Activated naive CD8-positive, alpha-beta T cell treated with anti-CD3 and anti-CD28 coated beads, Interleukin-2, amount 50 U/mL, for 24 hours (primary cell): ENCODE data around the gene CREG2.

Experiments used
- ATAC-seq: fragments of 150-1000 bp; cut with Tn5 transposase; one replicate; pipeline ENCODE4 v1.10.0; 2021
- DNase-seq: peaks from one replicate; pipeline ENCODE4 v3.0.0; 2021
- H3K27ac Mint-ChIP-seq: one replicate; pipeline ENCODE4 v1.8.0; 2021; ENCODE audit warnings: mild to moderate bottlenecking, mixed read lengths
- H3K27me3 Mint-ChIP-seq: one replicate; pipeline ENCODE4 v1.8.0; 2021; ENCODE audit warnings: mixed read lengths
- H3K36me3 Mint-ChIP-seq: one replicate; pipeline ENCODE4 v1.8.0; 2021; ENCODE audit warnings: low read depth, mixed read lengths
- H3K4me1 Mint-ChIP-seq: one replicate; pipeline ENCODE4 v1.8.0; 2021; ENCODE audit warnings: mixed read lengths
- H3K4me3 Mint-ChIP-seq: one replicate; pipeline ENCODE4 v1.8.0; 2021; ENCODE audit warnings: mild to moderate bottlenecking, moderate library complexity, mixed read lengths
- H3K9me3 Mint-ChIP-seq: one replicate; pipeline ENCODE4 v1.8.0; 2021; ENCODE audit warnings: mixed read lengths

Gene CREG2

DNA sequence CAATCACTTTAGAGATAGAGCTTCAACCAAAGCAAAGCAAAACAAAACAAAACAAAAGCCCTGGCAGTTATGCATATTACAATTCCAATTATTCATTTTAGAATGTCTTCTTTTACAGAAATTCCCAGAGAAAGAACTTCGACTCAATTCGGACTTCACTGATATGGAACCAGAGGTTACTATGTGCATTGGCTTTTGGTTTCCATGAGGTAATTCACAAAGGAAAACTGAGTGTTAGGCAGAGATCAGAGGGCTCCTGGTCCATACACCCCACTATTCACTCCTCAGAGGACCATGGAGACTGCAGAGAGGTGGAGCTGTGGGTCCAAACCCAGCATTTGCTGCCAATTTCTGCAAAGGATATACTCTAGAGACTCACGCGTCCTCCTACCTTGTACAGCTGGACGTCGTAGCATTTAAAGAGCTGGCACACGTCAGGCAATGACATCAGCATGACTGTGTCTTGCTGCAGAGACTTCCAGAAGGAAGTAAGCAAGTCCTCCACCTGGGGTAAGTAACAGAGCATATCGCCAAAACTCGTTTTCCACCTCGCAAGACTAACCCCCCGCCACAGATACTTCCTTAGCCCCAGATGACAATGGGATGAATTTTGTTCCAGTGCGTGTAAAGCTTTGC lies 31.3 kb upstream of the CREG2 start:
- H3K27me3 Mint-ChIP-seq = no peaks in the 10 kb centered on the region
- H3K9me3 Mint-ChIP-seq = no peaks in the 10 kb centered on the region
- H3K27ac Mint-ChIP-seq = no peak overlapping the region
- ATAC-seq (no peak), DNase-seq (no peak)
- H3K36me3 Mint-ChIP-seq = no peaks in the 10 kb centered on the region
- H3K4me1 Mint-ChIP-seq = no peaks in the 10 kb centered on the region
- H3K4me3 Mint-ChIP-seq = no peak overlapping the region

DNA sequence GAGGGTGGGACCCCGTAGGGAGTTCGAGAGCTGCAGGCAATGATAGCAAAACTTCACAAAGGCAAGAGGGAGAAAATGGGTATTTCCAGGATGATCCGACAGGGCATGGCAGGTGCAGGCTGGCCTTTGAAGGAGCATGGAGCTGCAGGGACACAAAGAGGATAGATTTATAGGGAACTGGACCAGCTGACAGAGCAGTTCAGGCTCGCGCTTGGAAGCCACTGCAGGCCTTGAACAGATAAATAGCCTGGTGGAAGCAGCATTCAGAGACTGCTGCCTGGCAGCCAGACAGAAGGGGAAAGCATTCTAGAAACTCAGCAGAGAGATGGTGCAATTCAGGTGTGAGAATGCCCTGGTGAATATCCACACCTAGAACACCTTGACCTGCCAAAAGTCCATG lies 29.3 kb upstream of the CREG2 start:
- ATAC-seq = no peak
- H3K27ac Mint-ChIP-seq = no peak overlapping the region

DNA sequence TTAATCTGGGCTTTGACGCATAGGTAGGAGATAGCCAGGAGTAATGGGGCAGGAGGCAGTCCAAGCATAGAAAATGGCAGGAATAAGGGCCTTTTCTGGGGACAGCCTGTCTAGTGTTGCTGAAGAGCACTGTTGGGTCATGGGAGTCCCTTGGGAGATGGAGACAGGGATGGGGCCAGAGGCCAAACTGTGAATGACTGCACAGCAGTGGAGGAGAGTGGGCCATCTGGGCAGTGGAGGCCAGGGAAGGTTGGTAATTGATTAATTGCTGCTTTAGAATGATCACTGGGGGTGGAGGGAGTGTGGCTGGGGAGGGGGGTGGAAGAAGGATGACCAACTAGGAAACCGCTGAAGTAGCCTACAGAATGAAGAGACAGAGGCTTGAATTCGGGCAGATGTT lies 28.6 kb upstream of the CREG2 start:
- no peak for ATAC-seq
- no peak for DNase-seq
- Mint-ChIP-seq H3K9me3 (no peaks in the 10 kb centered on the region), H3K27ac (no peak overlapping the region), H3K4me3 (no peak overlapping the region), H3K4me1 (no peaks in the 10 kb centered on the region), H3K36me3 (no peaks in the 10 kb centered on the region), H3K27me3 (no peaks in the 10 kb centered on the region)

More for the DNA sequence above, 29.3 kb upstream of the CREG2 start:
- no peaks in the 10 kb centered on the region for H3K4me1 Mint-ChIP-seq
- no peak overlapping the region for H3K4me3 Mint-ChIP-seq
- no peaks in the 10 kb centered on the region for H3K9me3 Mint-ChIP-seq
- H3K27me3 Mint-ChIP-seq = no peaks in the 10 kb centered on the region
- DNase-seq = no peak
- H3K36me3 Mint-ChIP-seq = no peaks in the 10 kb centered on the region

DNA sequence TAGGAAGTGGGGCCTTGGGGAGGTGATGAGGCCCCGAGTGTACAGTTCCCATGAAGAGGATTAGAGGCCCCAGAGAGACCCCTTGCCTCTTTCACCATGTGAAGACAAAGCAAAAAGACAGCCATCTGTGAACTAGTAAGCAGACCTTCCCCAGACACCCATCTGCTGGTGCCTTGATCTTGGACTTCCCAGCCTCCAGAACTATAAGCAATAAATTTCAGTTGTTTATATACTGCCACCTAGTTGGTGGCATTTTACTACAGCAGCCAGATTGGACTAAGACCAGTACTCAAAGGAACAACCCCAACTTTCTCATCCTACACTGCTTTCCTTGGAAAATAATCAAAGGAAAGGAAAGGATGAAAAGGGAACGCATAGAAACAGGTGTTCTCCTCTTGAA lies 27.9 kb upstream of the CREG2 start:
- Mint-ChIP-seq H3K27me3 (no peaks in the 10 kb centered on the region), H3K4me3 (no peak overlapping the region), H3K36me3 (no peaks in the 10 kb centered on the region), H3K27ac (no peak overlapping the region), H3K9me3 (no peaks in the 10 kb centered on the region), H3K4me1 (no peaks in the 10 kb centered on the region)
- ATAC-seq = no peak
- no peak for DNase-seq

DNA sequence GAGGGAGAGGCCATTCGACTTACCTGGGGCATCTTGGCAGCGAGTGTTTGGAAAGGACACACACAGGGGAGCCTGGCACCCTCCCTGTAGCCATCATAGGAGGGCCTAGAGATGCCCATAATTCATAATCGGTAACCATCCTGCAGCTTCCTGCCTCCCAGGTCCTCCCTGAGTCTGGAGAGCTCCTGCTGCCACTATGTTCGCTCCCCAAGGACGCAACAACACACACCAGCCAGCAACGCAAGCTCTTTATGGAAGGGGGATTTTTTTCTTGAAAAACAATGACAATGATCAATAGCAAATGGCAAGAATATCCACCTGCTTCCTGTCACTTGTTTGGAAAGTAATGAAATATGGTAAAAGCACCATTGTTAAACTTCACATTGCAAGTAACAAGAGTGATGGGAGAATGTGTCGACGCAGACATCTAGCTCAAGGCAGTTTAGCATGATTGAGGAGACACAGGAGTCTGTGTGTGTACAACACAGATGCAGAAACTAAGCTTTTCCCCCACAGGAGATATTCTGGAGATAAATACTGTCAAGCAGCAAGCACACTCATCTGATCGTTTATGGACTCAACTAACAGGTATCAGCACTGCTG lies 24.9 kb upstream of the CREG2 start:
- no peak for ATAC-seq

DNA sequence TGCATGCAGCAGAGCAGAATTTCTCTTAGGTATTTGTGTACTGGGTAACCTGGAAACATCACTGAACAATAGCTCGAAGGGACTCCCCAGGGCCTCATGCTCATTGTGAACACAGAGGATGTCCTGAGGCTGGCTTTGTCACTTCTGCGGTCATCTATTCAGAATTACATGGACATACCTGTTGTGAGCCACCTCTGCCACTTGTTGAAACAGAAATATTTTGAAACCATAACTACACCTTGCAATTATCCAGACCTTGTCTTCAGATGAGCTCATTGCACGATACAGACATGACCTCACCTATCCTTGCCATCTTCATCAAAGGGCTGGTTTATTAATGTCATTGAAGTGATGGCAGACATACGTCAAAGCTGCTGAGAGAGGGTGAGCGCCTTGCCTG lies 23.4 kb upstream of the CREG2 start:
- ATAC-seq (no peak), DNase-seq (no peak)
- no peak overlapping the region for H3K27ac Mint-ChIP-seq
- H3K9me3 Mint-ChIP-seq = no peaks in the 10 kb centered on the region
- H3K4me3 Mint-ChIP-seq = no peak overlapping the region
- H3K36me3 Mint-ChIP-seq = no peaks in the 10 kb centered on the region
- H3K27me3 Mint-ChIP-seq = no peaks in the 10 kb centered on the region
- no peaks in the 10 kb centered on the region for H3K4me1 Mint-ChIP-seq

More for the DNA sequence above, 24.9 kb upstream of the CREG2 start:
- DNase-seq = no peak
- Mint-ChIP-seq H3K4me3 (no peak overlapping the region), H3K27me3 (no peaks in the 10 kb centered on the region), H3K4me1 (no peaks in the 10 kb centered on the region), H3K27ac (no peak overlapping the region), H3K36me3 (no peaks in the 10 kb centered on the region), H3K9me3 (no peaks in the 10 kb centered on the region)

DNA sequence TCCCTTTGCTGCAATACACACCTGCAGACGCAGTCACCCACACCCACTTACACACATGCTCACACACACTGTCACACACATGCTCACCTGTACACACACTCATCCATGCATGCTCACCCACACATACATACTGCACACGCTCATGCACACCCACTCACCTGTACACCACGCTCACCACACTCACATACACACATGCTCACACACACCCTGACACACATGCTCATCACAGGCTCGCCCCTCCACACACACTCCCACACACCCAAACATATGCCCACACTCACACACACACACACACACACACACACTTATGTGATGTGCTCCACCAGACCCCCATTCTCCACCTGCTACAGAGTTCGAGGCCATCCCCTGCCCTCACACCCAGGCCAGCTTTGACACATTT lies 22.8 kb upstream of the CREG2 start:
- ATAC-seq (no peak), DNase-seq (no peak)
- Mint-ChIP-seq H3K36me3 (no peaks in the 10 kb centered on the region), H3K9me3 (no peaks in the 10 kb centered on the region), H3K27me3 (no peaks in the 10 kb centered on the region), H3K27ac (no peak overlapping the region), H3K4me1 (peaks cover 4% of the 10 kb centered on the region), H3K4me3 (no peak overlapping the region)

DNA sequence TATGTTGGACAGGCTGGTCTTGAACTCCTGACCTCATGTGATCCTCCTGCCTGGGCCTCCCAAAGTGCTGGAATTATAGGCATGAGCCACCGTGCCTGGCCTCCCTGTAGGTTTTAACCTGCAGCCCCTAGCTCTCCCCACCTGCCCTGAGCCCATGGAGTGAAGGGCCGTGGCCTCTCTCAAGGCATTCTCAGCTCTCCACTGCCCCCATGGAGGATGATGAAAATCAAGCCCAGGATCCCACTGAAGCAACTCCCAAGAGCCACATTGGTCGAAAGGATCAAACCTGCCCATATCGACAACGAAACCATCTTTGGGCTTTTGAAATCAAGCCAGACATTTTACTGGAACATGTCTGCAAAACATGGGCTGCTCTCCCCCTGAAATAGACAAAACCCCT lies 22.4 kb upstream of the CREG2 start:
- DNase-seq (no peak), ATAC-seq (no peak)
- Mint-ChIP-seq H3K36me3 (no peaks in the 10 kb centered on the region), H3K9me3 (no peaks in the 10 kb centered on the region), H3K4me1 (peaks cover 4% of the 10 kb centered on the region), H3K27me3 (no peaks in the 10 kb centered on the region), H3K27ac (no peak overlapping the region), H3K4me3 (no peak overlapping the region)

DNA sequence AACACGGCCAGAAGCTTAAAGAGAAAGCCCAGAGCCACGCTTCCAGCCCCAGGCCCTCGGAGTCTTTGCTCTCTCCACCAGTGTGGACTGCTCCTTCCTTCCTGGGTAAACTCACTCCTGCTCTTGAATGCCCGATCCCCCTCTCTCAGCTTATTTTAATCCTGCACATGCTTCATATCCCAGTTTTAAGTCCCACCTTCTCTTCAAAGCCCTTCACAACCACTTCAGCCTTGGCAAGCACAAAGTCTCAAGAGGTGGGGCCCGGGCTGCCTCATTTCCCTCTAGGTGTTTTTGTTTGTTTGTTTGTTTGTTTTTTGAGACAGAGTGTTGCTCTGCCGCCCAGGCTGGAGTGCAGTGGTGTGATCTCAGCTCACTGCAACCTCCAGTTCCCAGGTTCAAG lies 21.6 kb upstream of the CREG2 start:
- H3K9me3 Mint-ChIP-seq = no peaks in the 10 kb centered on the region
- H3K27me3 Mint-ChIP-seq = no peaks in the 10 kb centered on the region
- no peak overlapping the region for H3K4me3 Mint-ChIP-seq
- DNase-seq (no peak), ATAC-seq (no peak)
- no peak overlapping the region for H3K27ac Mint-ChIP-seq
- no peaks in the 10 kb centered on the region for H3K36me3 Mint-ChIP-seq
- peaks cover 4% of the 10 kb centered on the region for H3K4me1 Mint-ChIP-seq

DNA sequence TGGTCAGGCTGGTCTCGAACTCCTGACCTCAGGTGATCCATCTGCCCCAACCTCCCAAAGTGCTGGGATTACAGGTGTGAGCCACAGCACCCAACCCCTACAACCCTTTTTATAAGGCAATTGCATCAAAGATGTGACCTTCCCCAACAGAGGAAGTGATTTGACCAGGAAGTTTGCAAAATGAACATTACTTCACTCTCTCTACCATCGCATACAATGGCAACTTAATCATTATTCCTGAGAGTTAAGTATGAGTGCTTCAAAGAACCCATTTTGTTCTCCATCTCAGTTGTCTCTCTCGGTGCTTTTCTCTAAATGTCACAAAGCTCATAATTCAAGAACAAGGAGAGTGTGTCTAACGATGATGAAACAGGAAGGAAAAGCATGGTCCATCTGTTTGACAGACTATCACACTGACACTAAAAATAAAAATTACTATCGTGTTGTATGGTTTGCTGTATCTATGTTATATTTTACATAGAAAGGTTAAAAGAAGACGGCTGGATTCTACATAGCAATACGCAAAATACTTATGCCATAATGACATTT lies 18.1 kb upstream of the CREG2 start:
- Mint-ChIP-seq H3K9me3 (no peaks in the 10 kb centered on the region), H3K4me3 (no peak overlapping the region), H3K36me3 (no peaks in the 10 kb centered on the region), H3K27me3 (peaks cover 4% of the 10 kb centered on the region), H3K27ac (no peak overlapping the region), H3K4me1 (peaks cover 22% of the 10 kb centered on the region)
- DNase-seq = no peak
- ATAC-seq = no peak

DNA sequence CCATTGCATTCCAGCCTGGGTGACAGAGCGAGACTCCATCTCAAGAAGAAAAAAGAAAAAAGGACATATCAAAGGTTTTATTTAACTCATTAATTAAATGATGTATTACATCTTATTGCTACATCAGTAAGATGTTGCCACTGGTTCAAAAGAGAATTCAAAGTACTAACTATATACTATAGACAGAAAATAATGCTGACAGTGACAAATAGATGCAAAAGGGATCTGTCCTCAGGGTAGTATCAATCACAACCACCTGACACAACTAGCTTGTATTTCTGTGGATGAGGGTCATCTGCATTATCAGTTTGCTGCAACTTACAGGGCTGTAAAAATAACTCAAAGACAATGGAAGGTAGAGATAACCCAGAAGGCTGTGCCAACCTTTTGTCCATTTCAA lies 16.4 kb upstream of the CREG2 start:
- no peak overlapping the region for H3K4me3 Mint-ChIP-seq
- H3K27me3 Mint-ChIP-seq = peaks cover 13% of the 10 kb centered on the region
- H3K4me1 Mint-ChIP-seq = peaks cover 31% of the 10 kb centered on the region
- DNase-seq (no peak), ATAC-seq (no peak)
- no peak overlapping the region for H3K27ac Mint-ChIP-seq
- no peaks in the 10 kb centered on the region for H3K9me3 Mint-ChIP-seq
- H3K36me3 Mint-ChIP-seq = no peaks in the 10 kb centered on the region

DNA sequence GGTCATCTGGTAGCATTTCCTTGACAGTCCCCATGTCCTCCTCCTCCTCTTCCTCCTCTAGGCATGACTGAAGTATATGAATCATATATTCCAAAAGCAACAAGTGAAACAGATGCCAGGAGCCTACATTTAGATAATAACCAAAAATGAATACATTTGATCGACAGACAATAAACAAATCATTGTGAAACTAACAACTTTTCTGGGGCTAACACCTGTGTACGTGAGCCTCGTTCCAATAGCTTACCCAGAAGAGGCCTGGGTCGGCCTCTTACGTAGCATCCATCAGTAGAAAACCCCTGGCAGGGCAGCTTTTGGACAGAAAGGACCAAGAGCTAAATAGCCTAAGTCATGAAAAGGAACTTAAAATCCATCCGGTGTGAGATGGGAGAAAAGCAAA lies 15.3 kb upstream of the CREG2 start:
- no peak for DNase-seq
- H3K27me3 Mint-ChIP-seq = peaks cover 17% of the 10 kb centered on the region
- ATAC-seq = no peak
- no peak overlapping the region for H3K27ac Mint-ChIP-seq
- no peaks in the 10 kb centered on the region for H3K9me3 Mint-ChIP-seq
- no peaks in the 10 kb centered on the region for H3K36me3 Mint-ChIP-seq
- H3K4me1 Mint-ChIP-seq = peaks cover 38% of the 10 kb centered on the region
- no peak overlapping the region for H3K4me3 Mint-ChIP-seq

DNA sequence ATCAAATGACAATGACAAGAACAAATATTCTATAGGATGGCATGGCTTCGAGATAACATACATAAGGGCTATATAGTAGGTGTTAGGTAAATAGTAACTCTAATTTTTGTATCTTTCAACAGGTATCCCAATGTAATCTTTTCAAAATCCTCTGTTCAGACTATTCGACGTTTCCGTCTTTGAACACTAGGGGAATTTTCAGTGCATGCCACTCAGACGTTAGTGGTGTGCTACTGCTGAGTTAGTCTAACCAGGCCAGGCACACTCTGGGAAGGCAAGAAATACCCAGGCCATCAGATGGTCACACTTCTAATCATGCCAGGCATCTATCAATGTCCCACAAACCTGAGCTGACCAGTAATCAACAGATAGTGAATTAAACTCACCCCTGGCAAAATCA lies 14.6 kb upstream of the CREG2 start:
- peaks cover 19% of the 10 kb centered on the region for H3K27me3 Mint-ChIP-seq

DNA sequence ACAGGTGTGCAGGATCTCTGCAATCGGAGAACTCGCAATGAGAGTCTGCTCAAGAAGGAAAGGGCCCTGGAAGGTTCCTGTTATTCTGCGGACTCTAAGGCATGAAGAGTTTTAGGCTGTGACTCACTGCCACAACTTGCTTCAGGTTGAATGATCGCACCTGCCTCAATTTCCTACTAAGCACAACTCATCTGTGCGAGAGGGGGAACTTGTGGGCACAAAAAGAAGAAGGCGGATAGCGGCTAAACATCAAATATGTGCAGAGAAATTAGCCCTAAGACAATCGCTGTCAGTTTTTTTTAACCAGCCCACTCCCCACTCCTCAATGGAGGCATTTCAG lies 14.0 kb upstream of the CREG2 start:
- ATAC-seq (no peak), DNase-seq (no peak)
- Mint-ChIP-seq H3K27me3 (peaks cover 19% of the 10 kb centered on the region), H3K27ac (no peak overlapping the region), H3K4me3 (no peak overlapping the region), H3K36me3 (no peaks in the 10 kb centered on the region), H3K4me1 (peaks cover 38% of the 10 kb centered on the region), H3K9me3 (no peaks in the 10 kb centered on the region)

More for the DNA sequence above, 14.6 kb upstream of the CREG2 start:
- no peaks in the 10 kb centered on the region for H3K36me3 Mint-ChIP-seq
- H3K4me1 Mint-ChIP-seq = peaks cover 38% of the 10 kb centered on the region
- no peak for DNase-seq
- H3K27ac Mint-ChIP-seq = no peak overlapping the region
- ATAC-seq = no peak
- no peaks in the 10 kb centered on the region for H3K9me3 Mint-ChIP-seq
- no peak overlapping the region for H3K4me3 Mint-ChIP-seq

DNA sequence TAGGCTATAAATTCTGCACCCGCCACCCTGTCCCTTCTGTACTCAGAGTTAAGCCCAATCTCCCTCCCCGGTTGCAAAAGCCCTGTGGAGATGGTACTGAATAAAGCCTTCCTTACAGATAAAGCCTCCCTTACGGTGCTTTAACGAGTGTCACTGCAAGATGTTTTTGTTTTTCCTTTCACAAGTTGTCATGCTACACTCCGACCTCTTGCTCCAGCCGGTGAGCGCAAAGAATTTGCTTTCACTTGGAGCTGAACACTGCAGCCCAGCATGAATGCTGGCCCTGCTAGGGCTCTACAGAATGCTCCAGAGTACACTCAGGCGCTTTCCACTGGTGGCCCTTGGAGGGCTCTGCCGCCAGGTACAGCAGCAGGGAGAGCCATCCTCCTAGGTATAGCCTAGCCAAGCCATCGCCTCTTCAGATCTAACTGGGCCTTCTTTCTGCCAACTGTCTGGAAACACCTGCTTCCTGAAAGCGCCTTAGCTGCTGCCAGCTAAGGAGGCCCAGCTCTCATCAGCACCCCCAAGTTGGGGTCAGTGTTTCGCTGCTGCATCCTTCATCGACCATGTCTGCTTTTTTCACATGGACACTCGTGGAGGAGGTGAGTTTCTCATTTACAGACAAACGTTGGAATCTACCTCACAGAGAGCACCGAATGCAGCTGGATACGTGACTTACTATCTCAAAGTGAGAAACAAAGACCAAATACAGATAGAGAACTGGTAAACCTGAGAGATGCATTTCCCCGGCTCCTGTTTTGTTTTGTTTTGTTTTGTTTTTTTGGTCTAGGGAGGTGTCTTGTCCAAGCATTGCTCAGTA lies 13.4 kb upstream of the CREG2 start:
- Mint-ChIP-seq H3K4me3 (no peak overlapping the region), H3K9me3 (no peaks in the 10 kb centered on the region), H3K27me3 (peaks cover 23% of the 10 kb centered on the region), H3K4me1 (peaks cover 38% of the 10 kb centered on the region), H3K36me3 (no peaks in the 10 kb centered on the region), H3K27ac (no peak overlapping the region)
- ATAC-seq (no peak), DNase-seq (no peak)
